Measurements from ENCODE around the gene VPREB1.
"Not testable (repeated sequence)": the region's sequence is repeated elsewhere in the genome, so short reads cannot be mapped to it uniquely, and the experiment has no call there.

The VPREB1 gene

DNA sequence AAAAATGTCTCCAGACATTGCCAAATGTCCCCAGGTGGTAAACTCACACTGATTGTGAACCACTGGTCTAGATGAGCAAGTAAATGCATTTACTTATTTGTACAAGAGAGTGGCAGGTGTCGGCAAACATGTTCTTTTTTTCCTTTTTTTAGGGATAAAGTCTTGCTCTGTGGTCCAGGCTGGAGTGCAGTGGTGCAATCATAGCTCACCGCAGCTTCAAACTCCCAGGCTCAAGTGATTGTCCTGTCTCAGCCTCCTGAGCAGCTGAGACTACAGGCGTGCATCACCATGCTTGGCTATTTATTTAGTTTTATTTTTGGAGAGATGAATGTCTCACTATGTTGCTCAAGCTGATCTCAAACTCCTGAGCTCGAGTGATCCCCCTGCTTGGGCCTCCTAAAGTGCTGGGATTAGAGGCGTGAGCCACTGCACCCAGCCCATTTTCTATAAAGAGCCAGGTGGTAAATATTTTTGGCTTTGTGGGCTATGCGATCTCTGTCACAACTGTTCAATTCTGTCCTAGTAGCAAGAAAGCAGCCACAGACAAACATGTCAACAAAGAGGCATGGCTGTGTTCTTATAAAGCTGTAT, 1.4 kb downstream of the VPREB1 start:
- no peak for DNase-seq (ENCODE audit: extremely low read depth, insufficient read length)
- TF ChIP-seq, protein P1, sequence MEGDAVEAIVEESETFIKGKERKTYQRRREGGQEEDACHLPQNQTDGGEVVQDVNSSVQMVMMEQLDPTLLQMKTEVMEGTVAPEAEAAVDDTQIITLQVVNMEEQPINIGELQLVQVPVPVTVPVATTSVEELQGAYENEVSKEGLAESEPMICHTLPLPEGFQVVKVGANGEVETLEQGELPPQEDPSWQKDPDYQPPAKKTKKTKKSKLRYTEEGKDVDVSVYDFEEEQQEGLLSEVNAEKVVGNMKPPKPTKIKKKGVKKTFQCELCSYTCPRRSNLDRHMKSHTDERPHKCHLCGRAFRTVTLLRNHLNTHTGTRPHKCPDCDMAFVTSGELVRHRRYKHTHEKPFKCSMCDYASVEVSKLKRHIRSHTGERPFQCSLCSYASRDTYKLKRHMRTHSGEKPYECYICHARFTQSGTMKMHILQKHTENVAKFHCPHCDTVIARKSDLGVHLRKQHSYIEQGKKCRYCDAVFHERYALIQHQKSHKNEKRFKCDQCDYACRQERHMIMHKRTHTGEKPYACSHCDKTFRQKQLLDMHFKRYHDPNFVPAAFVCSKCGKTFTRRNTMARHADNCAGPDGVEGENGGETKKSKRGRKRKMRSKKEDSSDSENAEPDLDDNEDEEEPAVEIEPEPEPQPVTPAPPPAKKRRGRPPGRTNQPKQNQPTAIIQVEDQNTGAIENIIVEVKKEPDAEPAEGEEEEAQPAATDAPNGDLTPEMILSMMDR (IDR thresholded peaks at IDR 0.05; ENCODE audit: insufficient read depth, low read length, poor library complexity, severe bottlenecking) = no peak
- no peaks in the 10 kb centered on the region for H3K27me3 ChIP-seq (replicated peaks; ENCODE audit: control insufficient read depth, insufficient read depth, low read length)
- no peak overlapping the region for H3K4me3 ChIP-seq (replicated peaks; ENCODE audit: low read depth, low read length)
- H3K36me3 ChIP-seq (ENCODE audit: control insufficient read depth, insufficient read depth, low read length) = no peaks in the 10 kb centered on the region

- no peaks in the 10 kb centered on the region for H3K27me3 ChIP-seq (replicated peaks; ENCODE audit: control insufficient read depth, insufficient read depth, low read length)
- no peak overlapping the region for H3K4me3 ChIP-seq (replicated peaks; ENCODE audit: low read depth, low read length)
- TF ChIP-seq, protein P1 (IDR thresholded peaks at IDR 0.05; ENCODE audit: insufficient read depth, low read length, poor library complexity, severe bottlenecking) = no peak
- no peak for DNase-seq (ENCODE audit: extremely low read depth, insufficient read length)
- H3K36me3 ChIP-seq (ENCODE audit: control insufficient read depth, insufficient read depth, low read length) = no peaks in the 10 kb centered on the region
These were observed 2.1 kb downstream of the VPREB1 start for GRCh38 chr22:22246706-22247105.

DNA sequence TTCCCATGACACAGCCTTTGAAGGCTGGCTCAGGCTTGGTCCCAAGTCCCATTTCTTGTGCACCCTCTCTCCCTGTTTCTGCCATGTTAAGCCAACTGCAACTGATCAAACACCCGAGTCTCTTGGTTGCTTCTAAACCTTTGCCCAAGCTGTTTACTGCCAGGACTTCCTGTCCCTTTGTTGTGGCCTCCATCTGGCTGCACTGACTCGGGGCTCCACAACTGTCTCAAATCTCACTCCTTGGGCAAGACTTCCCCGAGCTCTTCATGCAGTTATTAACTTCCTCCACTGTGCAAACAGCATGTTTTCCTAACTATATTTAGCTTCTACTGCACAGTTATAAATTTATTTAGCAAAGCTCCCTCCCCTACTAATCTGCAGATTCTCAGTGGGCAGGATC, 4.3 kb downstream of the VPREB1 start:
- no peaks in the 10 kb centered on the region for H3K27me3 ChIP-seq (replicated peaks; ENCODE audit: control insufficient read depth, insufficient read depth, low read length)
- H3K4me3 ChIP-seq (replicated peaks; ENCODE audit: low read depth, low read length) = no peak overlapping the region
- no peak for DNase-seq (ENCODE audit: extremely low read depth, insufficient read length)
- H3K36me3 ChIP-seq (ENCODE audit: control insufficient read depth, insufficient read depth, low read length) = no peaks in the 10 kb centered on the region
- TF ChIP-seq, protein P1 (IDR thresholded peaks at IDR 0.05; ENCODE audit: insufficient read depth, low read length, poor library complexity, severe bottlenecking) = no peak

DNA sequence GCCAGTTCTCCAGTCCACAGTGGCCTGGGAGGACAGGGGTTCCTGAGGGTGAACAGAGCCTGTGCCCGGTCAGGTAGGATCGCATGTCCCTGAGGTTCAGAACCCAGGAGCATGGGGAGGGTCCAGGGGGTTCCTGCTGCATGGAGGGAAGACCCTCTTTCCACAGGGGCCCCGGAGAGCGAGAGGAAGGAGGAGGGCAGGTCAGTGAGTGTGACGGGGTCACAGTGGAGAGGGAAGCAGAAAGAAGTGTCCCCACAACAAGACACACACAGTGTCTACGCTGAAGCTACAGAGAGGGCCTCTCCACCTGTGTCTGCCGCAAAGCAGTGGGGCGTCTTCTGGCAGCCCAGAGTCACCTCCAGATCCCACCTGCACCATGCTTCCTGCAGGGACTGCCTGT, 6.1 kb downstream of the VPREB1 start:
- H3K27me3 ChIP-seq (replicated peaks; ENCODE audit: control insufficient read depth, insufficient read depth, low read length); DNase-seq (ENCODE audit: extremely low read depth, insufficient read length); H3K4me3 ChIP-seq (replicated peaks; ENCODE audit: low read depth, low read length); H3K36me3 ChIP-seq (ENCODE audit: control insufficient read depth, insufficient read depth, low read length): not testable (repeated sequence)

GRCh38 chr22:22256133-22256532, 11.5 kb downstream of the VPREB1 start:
- not testable (repeated sequence) for DNase-seq (ENCODE audit: extremely low read depth, insufficient read length); H3K36me3 ChIP-seq (ENCODE audit: control insufficient read depth, insufficient read depth, low read length); H3K27me3 ChIP-seq (replicated peaks; ENCODE audit: control insufficient read depth, insufficient read depth, low read length); H3K4me3 ChIP-seq (replicated peaks; ENCODE audit: low read depth, low read length)

DNA sequence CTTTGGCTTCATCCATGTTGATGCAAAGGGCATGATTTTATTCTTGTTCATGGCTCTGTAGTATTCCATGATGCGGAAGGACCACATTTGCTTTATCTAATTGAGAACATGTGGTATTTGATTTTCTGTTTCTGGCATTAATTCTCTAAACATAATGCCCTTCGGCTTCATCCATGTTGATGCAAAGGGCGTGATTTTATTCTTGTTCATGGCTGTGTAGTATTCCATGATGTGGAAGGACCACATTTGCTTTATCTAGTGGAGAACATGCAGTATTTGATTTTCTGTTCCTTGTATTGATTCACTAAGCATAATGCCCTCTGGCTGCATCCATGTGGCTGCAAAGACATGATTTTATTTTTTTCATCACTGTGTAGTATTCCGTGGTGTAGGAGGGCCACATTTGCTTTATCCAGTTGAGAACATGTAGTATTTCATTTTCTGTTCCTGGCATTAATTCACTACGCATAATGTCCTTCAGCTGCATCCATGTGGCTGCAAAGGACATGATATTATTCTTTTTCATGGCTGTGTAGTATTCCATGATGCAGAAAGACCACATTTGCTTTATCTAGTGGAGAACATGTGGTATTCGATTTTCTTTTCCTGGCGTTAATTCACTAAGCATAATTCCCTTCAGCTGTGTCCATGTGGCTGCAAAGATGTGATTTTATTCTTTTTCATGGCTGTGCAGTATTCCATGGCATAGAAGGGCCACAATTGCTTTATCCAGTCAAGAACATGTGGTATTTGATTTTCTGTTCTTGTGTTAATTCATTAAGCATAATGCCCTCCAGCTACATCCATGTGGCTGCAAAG, 14.2 kb downstream of the VPREB1 start:
- not testable (repeated sequence) for H3K4me3 ChIP-seq (replicated peaks; ENCODE audit: low read depth, low read length); H3K36me3 ChIP-seq (ENCODE audit: control insufficient read depth, insufficient read depth, low read length); DNase-seq (ENCODE audit: extremely low read depth, insufficient read length); H3K27me3 ChIP-seq (replicated peaks; ENCODE audit: control insufficient read depth, insufficient read depth, low read length)

GRCh38 chr22:22260169-22260568, 15.6 kb downstream of the VPREB1 start:
- not testable (repeated sequence) for DNase-seq (ENCODE audit: extremely low read depth, insufficient read length); H3K36me3 ChIP-seq (ENCODE audit: control insufficient read depth, insufficient read depth, low read length); H3K4me3 ChIP-seq (replicated peaks; ENCODE audit: low read depth, low read length); H3K27me3 ChIP-seq (replicated peaks; ENCODE audit: control insufficient read depth, insufficient read depth, low read length)

GRCh38 chr22:22260586-22260985, 16.0 kb downstream of the VPREB1 start:
- H3K27me3 ChIP-seq (replicated peaks; ENCODE audit: control insufficient read depth, insufficient read depth, low read length); DNase-seq (ENCODE audit: extremely low read depth, insufficient read length); H3K4me3 ChIP-seq (replicated peaks; ENCODE audit: low read depth, low read length); H3K36me3 ChIP-seq (ENCODE audit: control insufficient read depth, insufficient read depth, low read length): not testable (repeated sequence)

- not testable (repeated sequence) for H3K4me3 ChIP-seq (replicated peaks; ENCODE audit: low read depth, low read length); H3K36me3 ChIP-seq (ENCODE audit: control insufficient read depth, insufficient read depth, low read length); H3K27me3 ChIP-seq (replicated peaks; ENCODE audit: control insufficient read depth, insufficient read depth, low read length); DNase-seq (ENCODE audit: extremely low read depth, insufficient read length)
These were observed 17.9 kb downstream of the VPREB1 start for GRCh38 chr22:22262332-22263074.

GRCh38 chr22:22263823-22264222, 19.2 kb downstream of the VPREB1 start:
- H3K27me3 ChIP-seq (replicated peaks; ENCODE audit: control insufficient read depth, insufficient read depth, low read length); DNase-seq (ENCODE audit: extremely low read depth, insufficient read length); H3K4me3 ChIP-seq (replicated peaks; ENCODE audit: low read depth, low read length); H3K36me3 ChIP-seq (ENCODE audit: control insufficient read depth, insufficient read depth, low read length): not testable (repeated sequence)

All from GM06990 (cell line).